GM23338 (cell line): ENCODE measurements around the gene ENTPD5. TPM values are rescaled to one million over a fixed set of nuclear protein-coding genes. Genes with fewer than 3 reads are reported as not detected.
A peak's percentile ranks its signal among the peaks of the same experiment; 100 is the strongest.

Experiments used
- ATAC-seq: fragments of 200-7000 bp; cut with Tn5 transposase; 3 replicates; pipeline ENCODE4 v1.9.1; 2020
- DNase-seq: peaks from one replicate; pipeline ENCODE4 v3.0.0-alpha.2; 2015; ENCODE audit warnings: low spot score
- H2AFZ ChIP-seq: fragments of 200-600 bp; sonication (generic); 2 replicates; pipeline ENCODE4 v1.8.0; 2016; ENCODE audit warnings: antibody characterized with exemption, mild to moderate bottlenecking, moderate library complexity
- H3F3A ChIP-seq: fragments of 200-600 bp; sonication (generic); replicated peaks from 2 replicates; pipeline ENCODE4 v1.8.0; 2017; ENCODE audit warnings: antibody characterized with exemption, mixed run types, low read depth
- H3K27ac ChIP-seq: fragments of 200-600 bp; sonication (generic); 2 replicates; pipeline ENCODE4 v1.6.1; 2016; ENCODE audit warnings: low read depth
- H3K27me3 ChIP-seq: fragments of 200-600 bp; sonication (generic); 2 replicates; pipeline ENCODE4 v1.8.0; 2016; ENCODE audit warnings: mild to moderate bottlenecking, mixed run types, moderate library complexity; ENCODE audit not compliant: insufficient read depth
- H3K36me3 ChIP-seq: fragments of 200-600 bp; sonication (generic); 2 replicates; pipeline ENCODE4 v1.8.0; 2016; ENCODE audit warnings: mild to moderate bottlenecking; ENCODE audit not compliant: insufficient read depth
- H3K4me1 ChIP-seq: fragments of 200-600 bp; sonication (generic); 2 replicates; pipeline ENCODE4 v1.8.0; 2016; ENCODE audit warnings: mild to moderate bottlenecking, moderate library complexity; ENCODE audit not compliant: insufficient read depth
- H3K4me2 ChIP-seq: fragments of 200-600 bp; sonication (generic); 2 replicates; pipeline ENCODE4 v1.7.1; 2017; ENCODE audit warnings: mixed run types
- H3K4me3 ChIP-seq: fragments of 200-600 bp; sonication (generic); 2 replicates; pipeline ENCODE4 v1.6.1; 2016; ENCODE audit warnings: mixed run types
- H3K79me2 ChIP-seq: fragments of 200-600 bp; sonication (generic); replicated peaks from 2 replicates; pipeline ENCODE4 v1.8.0; 2017; ENCODE audit warnings: mild to moderate bottlenecking; ENCODE audit not compliant: insufficient read depth
- H3K9me2 ChIP-seq: fragments of 200-600 bp; sonication (generic); 2 replicates; pipeline ENCODE4 v1.8.0; 2017; ENCODE audit not compliant: insufficient read depth
- H4K20me1 ChIP-seq: fragments of 200-600 bp; sonication (generic); replicated peaks from 2 replicates; pipeline ENCODE4 v1.8.0; 2017; ENCODE audit warnings: mild to moderate bottlenecking; ENCODE audit not compliant: insufficient read depth
- H3K27ac Mint-ChIP-seq: 2 replicates; pipeline ENCODE4 v1.8.0; 2020; ENCODE audit warnings: inconsistent platforms, mild to moderate bottlenecking, moderate library complexity, mixed read lengths
- H3K27me3 Mint-ChIP-seq: 3 replicates; pipeline ENCODE4 v1.8.0; 2022; ENCODE audit warnings: low read depth, mild to moderate bottlenecking, moderate library complexity, mixed read lengths, inconsistent platforms; ENCODE audit not compliant: insufficient read depth, poor library complexity
- H3K36me3 Mint-ChIP-seq: 3 replicates; pipeline ENCODE4 v1.8.0; 2021; ENCODE audit warnings: low read depth, mild to moderate bottlenecking, inconsistent platforms, moderate library complexity, mixed read lengths
- H3K4me1 Mint-ChIP-seq: 3 replicates; pipeline ENCODE4 v1.8.0; 2020; ENCODE audit warnings: mild to moderate bottlenecking, inconsistent platforms, mixed read lengths
- H3K4me3 Mint-ChIP-seq: 3 replicates; pipeline ENCODE4 v1.8.0; 2021; ENCODE audit warnings: moderate library complexity, mild to moderate bottlenecking, inconsistent platforms, mixed read lengths
- H3K9me3 Mint-ChIP-seq: 3 replicates; pipeline ENCODE4 v1.8.0; 2020; ENCODE audit warnings: moderate library complexity, mild to moderate bottlenecking, inconsistent platforms, mixed read lengths
- ETS1 ChIP-seq: IDR thresholded peaks from 2 replicates; pipeline ENCODE4 v1.6.1; 2016; ENCODE audit warnings: antibody characterized with exemption
- EZH2 ChIP-seq: fragments of 200-600 bp; sonication (generic); IDR thresholded peaks from one replicate; pipeline ENCODE4 v1.8.0; 2017; ENCODE audit warnings: antibody characterized with exemption, mild to moderate bottlenecking, low read depth; ENCODE audit not compliant: unreplicated experiment
- JUNB ChIP-seq: IDR thresholded peaks from one replicate; pipeline ENCODE4 v1.6.1; 2016; ENCODE audit warnings: antibody characterized with exemption; ENCODE audit not compliant: unreplicated experiment
- POLR2AphosphoS5 ChIP-seq: IDR thresholded peaks from 2 replicates; pipeline ENCODE4 v1.6.1; 2016; ENCODE audit warnings: antibody characterized with exemption, low read depth
- ZNF114 ChIP-seq: fragments of 250-450 bp; sonication (Bioruptor Pico); IDR thresholded peaks from 2 replicates; pipeline ENCODE4 v1.5.0; 2020; ENCODE audit warnings: mild to moderate bottlenecking, moderate library complexity
- ZNF331 ChIP-seq: fragments of 250-450 bp; sonication (Bioruptor Pico); IDR thresholded peaks from 2 replicates; pipeline ENCODE4 v1.5.0; 2020; ENCODE audit warnings: low read depth, mild to moderate bottlenecking, moderate library complexity
- ZNF462 ChIP-seq: fragments of 250-450 bp; sonication (Bioruptor Pico); IDR thresholded peaks from 2 replicates; pipeline ENCODE4 v1.5.0; 2020; ENCODE audit warnings: mild to moderate bottlenecking, moderate library complexity
- polyA plus RNA-seq: library from polyadenylated mRNA; unstranded; fragments of >200 nt; fragmentation: Nextera tagmentation; extraction: Ambion mirVana; gene quantifications from 2 replicates; pipeline ENCODE4 v1.2.1, GENCODE V29; 2016
- total RNA-seq: library from RNA; depleted of rRNA; stranded (reverse); fragments of >200 nt; shearing (Covaris generic); gene quantifications from 2 replicates; pipeline ENCODE4 v1.2.3, GENCODE V29; 2014
- TF ChIP-seq, protein P1 (sequence below), 2 experiments: fragments of 200-600 bp in 1 of 2; sonication (generic) in 1 of 2; conservative IDR thresholded peaks; 2 replicates each; pipeline versions ENCODE4 v1.5.1 to v1.6.1; 2016 to 2017; ENCODE audit warnings: antibody characterized with exemption in 2 of 2, low read depth in 2 of 2, mild to moderate bottlenecking in 2 of 2, moderate library complexity in 1 of 2

ENTPD5 gene
- total and polyA plus RNA-seq, 2 experiments from 2014 or later, result 4.6 to 5.5 TPM

- H3K27ac Mint-ChIP-seq, result no peak overlapping the region
- Histone ChIP-seq H3K4me1 (no peaks in the 10 kb centered on the region; the same call in 1 of the 2 replicates), H3K4me2 (peak overlapping the region; percentile 98), H3K27ac (no peak overlapping the region), H3F3A (no peaks in the 10 kb centered on the region), H4K20me1 (no peaks in the 10 kb centered on the region), H3K27me3 (peaks cover 9% of the 10 kb centered on the region), H3K9me2 (no peaks in the 10 kb centered on the region), H3K79me2 (no peaks in the 10 kb centered on the region), H2AFZ (peak overlapping the region; percentile 99), H3K4me3 (peak overlapping the region; percentile 93), H3K36me3 (no peaks in the 10 kb centered on the region)
- no peaks in the 10 kb centered on the region for H3K36me3 Mint-ChIP-seq
- TF ChIP-seq, protein P1, sequence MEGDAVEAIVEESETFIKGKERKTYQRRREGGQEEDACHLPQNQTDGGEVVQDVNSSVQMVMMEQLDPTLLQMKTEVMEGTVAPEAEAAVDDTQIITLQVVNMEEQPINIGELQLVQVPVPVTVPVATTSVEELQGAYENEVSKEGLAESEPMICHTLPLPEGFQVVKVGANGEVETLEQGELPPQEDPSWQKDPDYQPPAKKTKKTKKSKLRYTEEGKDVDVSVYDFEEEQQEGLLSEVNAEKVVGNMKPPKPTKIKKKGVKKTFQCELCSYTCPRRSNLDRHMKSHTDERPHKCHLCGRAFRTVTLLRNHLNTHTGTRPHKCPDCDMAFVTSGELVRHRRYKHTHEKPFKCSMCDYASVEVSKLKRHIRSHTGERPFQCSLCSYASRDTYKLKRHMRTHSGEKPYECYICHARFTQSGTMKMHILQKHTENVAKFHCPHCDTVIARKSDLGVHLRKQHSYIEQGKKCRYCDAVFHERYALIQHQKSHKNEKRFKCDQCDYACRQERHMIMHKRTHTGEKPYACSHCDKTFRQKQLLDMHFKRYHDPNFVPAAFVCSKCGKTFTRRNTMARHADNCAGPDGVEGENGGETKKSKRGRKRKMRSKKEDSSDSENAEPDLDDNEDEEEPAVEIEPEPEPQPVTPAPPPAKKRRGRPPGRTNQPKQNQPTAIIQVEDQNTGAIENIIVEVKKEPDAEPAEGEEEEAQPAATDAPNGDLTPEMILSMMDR (conservative IDR thresholded peaks at IDR 0.05; ENCODE audit: low read depth in 2 of 2), result no peak
- TF ChIP-seq ZNF114 (CRISPR knock-in tag) (no peak), JUNB (no peak), POLR2AphosphoS5 (no peak), ZNF331 (CRISPR knock-in tag) (no peak), ETS1 (no peak)
- no peak for DNase-seq
- no peaks in the 10 kb centered on the region for H3K9me3 Mint-ChIP-seq
- H3K4me3 Mint-ChIP-seq, result peak overlapping the region; percentile 90
- H3K27me3 Mint-ChIP-seq, result peaks cover 14% of the 10 kb centered on the region
- no peak for ATAC-seq
- no peaks in the 10 kb centered on the region; the same call in 2 of the 3 replicates for H3K4me1 Mint-ChIP-seq
Measured at GRCh38 chr14:74018174-74018585, 908 bp downstream of the ENTPD5 start.

GRCh38 chr14:74015963-74016362, 3.1 kb downstream of the ENTPD5 start:
- H3K4me3 ChIP-seq, result no peak overlapping the region
- H3K27ac ChIP-seq, result no peak overlapping the region
- DNase-seq (no peak), ATAC-seq (no peak)
- H3K4me2 ChIP-seq, result no peak overlapping the region
- H3K4me1 ChIP-seq, result no peaks in the 10 kb centered on the region; the same call in 1 of the 2 replicates
- no peaks in the 10 kb centered on the region for H3K9me3 Mint-ChIP-seq
- no peak overlapping the region for H3K27ac Mint-ChIP-seq
- H3K36me3 ChIP-seq, result no peaks in the 10 kb centered on the region
- no peaks in the 10 kb centered on the region for H3F3A ChIP-seq
- H3K9me2 ChIP-seq, result no peaks in the 10 kb centered on the region
- peaks cover 12% of the 10 kb centered on the region for H3K27me3 Mint-ChIP-seq
- H3K36me3 Mint-ChIP-seq, result no peaks in the 10 kb centered on the region
- H2AFZ ChIP-seq, result no peak overlapping the region
- TF ChIP-seq ZNF114 (CRISPR knock-in tag), result no peak
- no peak for TF ChIP-seq ZNF462 (CRISPR knock-in tag)
- no peak for TF ChIP-seq JUNB
- no peak for TF ChIP-seq EZH2
- TF ChIP-seq, protein P1 (conservative IDR thresholded peaks at IDR 0.05; ENCODE audit: low read depth in 2 of 2), result no peak
- peaks cover 9% of the 10 kb centered on the region for H3K27me3 ChIP-seq
- no peaks in the 10 kb centered on the region for H4K20me1 ChIP-seq
- H3K4me1 Mint-ChIP-seq, result no peaks in the 10 kb centered on the region; the same call in 2 of the 3 replicates
- H3K4me3 Mint-ChIP-seq, result no peak overlapping the region
- H3K79me2 ChIP-seq, result no peaks in the 10 kb centered on the region
